DND-41 (cell line): ENCODE data around the gene CCNY.

Experiments
- CTCF ChIP-seq: IDR thresholded peaks from 2 replicates; pipeline ENCODE4 v1.5.1; 2012; ENCODE audit warnings: borderline replicate concordance, low read length, moderate library complexity, mild to moderate bottlenecking; ENCODE audit not compliant: poor library complexity, severe bottlenecking; ENCODE audit errors: extremely low read depth
- EZH2 ChIP-seq: IDR thresholded peaks from 3 replicates; pipeline ENCODE4 v1.6.1; 2012; ENCODE audit warnings: borderline replicate concordance, low read depth, mild to moderate bottlenecking, moderate library complexity, low read length, inconsistent platforms; ENCODE audit not compliant: severe bottlenecking

- TF ChIP-seq CTCF = no peak
- no peak for TF ChIP-seq EZH2
Measured at GRCh38 chr10:35386594-35387174, 50.4 kb downstream of the CCNY start.
